ENCODE measurements around the gene TIGD6. TPM values are rescaled to one million over a fixed set of nuclear protein-coding genes. Genes with fewer than 3 reads are reported as not detected.

TIGD6 gene
- total RNA-seq, 1 donor from 2014 or later = 2.7 TPM

DNA sequence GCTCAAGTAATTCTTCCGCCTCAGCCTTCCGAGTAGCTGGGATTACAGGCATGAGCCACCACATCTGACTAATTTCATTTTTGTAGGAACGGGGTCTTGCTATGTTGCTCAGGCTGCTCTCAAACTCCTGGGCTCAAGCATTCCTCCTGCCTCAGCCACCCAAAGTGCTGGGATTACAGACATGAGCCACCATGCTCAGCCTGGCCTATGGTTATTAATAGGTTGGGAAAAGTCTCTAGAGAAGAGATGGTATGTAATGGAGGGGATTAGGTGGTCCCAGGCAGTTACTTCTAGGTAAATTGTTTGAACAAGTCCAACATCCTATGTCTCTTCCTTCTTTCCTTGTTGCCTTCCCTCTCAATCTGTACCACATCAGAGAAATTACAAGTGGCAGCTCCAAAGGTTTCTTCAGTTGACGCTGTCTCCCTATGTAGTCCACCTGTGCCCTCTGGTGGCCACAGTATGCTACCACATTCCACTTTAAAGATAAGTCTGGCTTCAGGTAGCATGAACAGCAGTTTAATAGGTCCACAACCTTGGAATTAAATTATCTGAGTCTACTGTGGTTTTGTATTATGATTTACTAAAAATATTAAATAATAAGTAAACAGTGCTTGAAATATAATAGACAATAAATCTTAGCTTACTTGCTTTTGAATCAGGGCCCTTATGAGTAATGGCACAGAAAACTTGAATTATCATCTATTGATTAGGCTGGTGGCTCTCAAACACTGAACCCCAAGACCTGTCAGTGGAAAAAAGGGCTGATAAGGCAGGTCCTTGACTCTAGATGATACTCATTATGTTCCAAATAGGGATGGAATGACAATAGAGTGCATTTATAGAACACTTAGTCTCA is 9.7 kb downstream of the TIGD6 start:
- no peak for DNase-seq (ENCODE audit: low spot score)
- intact Hi-C loops (cut with DNase I) = loop anchor here (2.0 kb wide), 2 partner anchors 156 to 354 kb away; no protein-coding TSS in a partner anchor

DNA sequence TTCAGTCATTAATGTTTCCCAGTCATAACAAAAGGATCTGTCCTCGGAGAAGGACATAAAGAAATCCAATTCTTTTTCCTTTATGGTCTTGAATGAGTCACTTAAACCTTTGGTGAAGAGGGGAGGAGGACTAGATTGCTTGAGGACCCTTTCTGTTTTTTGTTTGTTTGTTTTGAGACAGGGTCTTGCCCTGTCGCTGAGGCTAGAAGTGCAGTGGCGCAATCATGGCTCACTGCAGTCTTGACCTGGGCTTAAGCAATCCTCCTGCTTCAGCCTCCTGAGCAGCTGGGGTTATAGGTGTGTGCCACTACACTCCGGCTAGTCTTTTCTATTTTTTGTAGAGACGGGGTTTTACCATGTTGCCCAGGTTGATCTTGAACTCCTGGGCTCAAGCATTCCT is 12.3 kb downstream of the TIGD6 start:
- no peak for DNase-seq (ENCODE audit: low spot score)
- intact Hi-C loops (cut with DNase I) = no loop called here

DNA sequence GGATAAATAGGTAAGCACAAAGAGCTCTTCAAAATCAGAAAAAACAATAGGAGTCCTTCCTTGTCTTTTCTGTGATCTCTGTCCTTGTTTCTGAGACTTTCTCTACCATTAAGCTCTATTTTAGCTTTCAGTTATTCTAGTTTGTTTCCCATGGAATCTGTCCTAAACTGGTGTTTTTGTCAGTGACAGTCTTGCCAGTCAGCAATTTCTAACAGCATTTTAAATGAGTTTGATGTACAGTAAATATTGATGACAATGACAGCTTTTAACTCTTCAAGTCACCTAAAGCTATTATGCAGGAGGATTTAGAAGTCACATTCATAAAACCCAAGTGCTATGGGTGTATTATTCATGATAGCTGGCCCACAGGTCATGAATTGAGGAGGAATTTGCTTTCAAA is 17.9 kb downstream of the TIGD6 start:
- intact Hi-C loops (cut with DNase I) = no loop called here
- no peak for DNase-seq (ENCODE audit: low spot score)

DNA sequence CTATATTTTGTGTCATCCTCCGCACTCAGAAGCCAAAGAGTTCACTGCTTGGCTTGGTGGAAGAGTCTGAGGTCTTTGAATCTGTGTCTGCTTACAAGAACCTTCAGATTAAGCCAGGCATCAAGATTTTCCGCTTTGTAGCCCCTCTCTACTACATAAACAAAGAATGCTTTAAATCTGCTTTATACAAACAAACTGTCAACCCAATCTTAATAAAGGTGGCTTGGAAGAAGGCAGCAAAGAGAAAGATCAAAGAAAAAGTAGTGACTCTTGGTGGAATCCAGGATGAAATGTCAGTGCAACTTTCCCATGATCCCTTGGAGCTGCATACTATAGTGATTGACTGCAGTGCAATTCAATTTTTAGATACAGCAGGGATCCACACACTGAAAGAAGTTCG is 19.2 kb downstream of the TIGD6 start:
- no peak for DNase-seq (ENCODE audit: low spot score)
- intact Hi-C loops (cut with DNase I) = no loop called here

DNA sequence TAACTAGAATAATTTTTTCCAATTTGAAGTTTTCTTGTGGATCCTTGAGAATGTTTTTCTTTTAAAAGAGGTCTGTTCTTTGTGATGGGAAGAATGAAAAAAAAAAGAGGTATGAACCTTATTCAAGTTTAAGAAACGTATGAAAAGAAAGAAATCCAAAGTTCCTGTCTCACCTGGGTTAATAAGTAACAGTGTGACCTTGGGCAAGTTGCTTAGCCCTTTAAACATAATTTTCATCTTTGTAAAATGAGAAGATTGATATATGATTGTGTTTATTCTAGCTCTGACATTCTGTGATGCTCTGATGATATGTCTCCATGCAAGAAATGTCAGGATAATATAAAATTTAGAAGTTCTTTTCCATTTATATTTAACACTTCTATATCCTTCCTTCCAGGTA is 20.6 kb downstream of the TIGD6 start:
- DNase-seq (ENCODE audit: low spot score) = no peak
- intact Hi-C loops (cut with DNase I) = no loop called here

DNA sequence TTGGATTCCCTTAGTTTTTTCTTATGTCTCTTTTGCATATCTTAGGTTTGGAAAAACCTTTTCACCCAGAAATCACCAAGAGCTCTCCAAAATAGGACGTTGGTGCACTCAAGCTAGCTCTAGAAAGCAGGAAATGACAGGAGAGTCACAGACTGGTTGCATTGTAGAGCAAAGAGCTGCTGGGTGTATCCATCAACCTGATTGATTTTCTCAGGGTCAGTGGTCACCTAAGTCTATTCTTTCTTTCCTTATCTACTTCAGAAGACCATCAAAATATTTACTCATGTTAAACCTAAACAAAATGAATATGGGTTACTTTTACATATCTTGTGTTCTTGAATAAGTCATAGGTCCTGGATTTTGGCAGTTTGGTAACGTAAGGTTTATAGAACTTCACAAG is 25.0 kb downstream of the TIGD6 start:
- no peak for DNase-seq (ENCODE audit: low spot score)
- intact Hi-C loops (cut with DNase I) = no loop called here

DNA sequence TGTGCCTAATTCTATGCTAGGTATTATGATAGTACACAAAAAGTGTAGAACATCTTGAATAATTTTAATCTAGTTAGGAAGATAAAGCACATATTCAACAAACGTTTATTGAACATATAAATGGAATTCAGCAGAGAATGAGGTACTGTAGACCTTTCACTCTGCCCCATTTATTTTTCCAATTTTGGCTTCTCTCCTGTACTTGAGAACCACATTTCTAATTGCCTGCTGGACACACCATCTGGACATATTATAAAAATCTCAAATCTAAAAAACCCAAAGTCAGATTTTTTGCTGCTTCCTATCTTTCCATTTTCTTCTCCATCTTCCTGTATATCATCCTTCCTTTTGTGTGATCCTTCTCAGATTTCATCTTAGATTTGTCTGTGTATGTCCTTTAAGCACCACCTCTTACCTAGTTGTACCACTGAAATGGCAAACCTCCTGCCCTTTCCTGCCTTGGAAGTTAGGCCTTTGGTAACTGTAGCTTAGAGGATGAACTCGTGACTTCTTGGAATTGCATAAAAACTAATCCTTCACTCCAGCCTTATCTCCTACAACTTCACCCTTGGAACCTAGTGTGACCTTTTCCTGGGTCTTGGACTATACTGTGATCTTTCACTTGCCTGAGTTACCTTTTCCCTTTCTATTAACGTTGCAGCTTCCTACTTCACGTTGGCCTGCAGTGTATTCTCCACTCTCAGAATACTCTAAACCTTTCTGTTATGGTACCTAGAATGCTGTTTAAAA is 31.1 kb downstream of the TIGD6 start:
- intact Hi-C loops (cut with DNase I) = no loop called here
- no peak for DNase-seq (ENCODE audit: low spot score)

DNA sequence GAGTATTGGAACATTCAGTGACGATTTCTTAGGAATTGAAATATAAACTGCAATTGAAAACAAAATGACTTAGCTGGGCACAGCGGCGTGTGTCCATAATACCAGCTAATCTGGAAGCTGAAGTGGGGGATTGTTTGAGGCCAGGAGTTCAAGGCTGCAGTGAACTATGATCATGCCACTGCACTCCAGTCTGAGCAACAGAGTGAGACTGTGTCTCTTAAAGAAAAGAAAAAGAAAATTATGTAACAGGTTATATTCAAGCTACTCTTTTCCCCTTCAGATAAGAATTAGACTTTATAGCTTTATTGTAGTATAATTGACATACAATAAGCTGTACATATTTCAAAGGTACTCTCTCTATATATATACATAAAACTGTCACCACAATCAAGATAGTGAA is 33.5 kb downstream of the TIGD6 start:
- intact Hi-C loops (cut with DNase I) = no loop called here
- DNase-seq (ENCODE audit: low spot score) = no peak

DNA sequence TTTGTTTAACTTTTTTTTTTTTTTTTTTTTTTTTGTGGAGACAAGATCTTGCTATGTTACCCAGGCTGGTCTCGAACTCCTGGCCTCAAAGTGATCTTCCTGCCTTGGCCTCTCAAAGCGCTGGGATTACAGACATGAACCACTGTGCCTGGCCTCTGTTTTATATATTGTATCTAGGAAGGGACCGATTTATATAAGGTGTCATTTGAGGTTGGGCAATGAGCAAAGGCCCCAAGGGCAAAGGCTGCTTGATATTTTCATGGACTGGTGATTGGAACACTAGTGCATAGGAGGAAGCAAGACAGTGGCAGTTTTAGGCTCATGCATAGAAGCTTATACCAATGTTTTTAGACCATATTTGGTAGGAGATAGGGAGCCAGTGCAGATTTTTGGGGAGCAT is 36.7 kb downstream of the TIGD6 start:
- intact Hi-C loops (cut with DNase I) = loop anchor here (5.0 kb wide), 2 partner anchors 126 to 326 kb away; no protein-coding TSS in a partner anchor

DNA sequence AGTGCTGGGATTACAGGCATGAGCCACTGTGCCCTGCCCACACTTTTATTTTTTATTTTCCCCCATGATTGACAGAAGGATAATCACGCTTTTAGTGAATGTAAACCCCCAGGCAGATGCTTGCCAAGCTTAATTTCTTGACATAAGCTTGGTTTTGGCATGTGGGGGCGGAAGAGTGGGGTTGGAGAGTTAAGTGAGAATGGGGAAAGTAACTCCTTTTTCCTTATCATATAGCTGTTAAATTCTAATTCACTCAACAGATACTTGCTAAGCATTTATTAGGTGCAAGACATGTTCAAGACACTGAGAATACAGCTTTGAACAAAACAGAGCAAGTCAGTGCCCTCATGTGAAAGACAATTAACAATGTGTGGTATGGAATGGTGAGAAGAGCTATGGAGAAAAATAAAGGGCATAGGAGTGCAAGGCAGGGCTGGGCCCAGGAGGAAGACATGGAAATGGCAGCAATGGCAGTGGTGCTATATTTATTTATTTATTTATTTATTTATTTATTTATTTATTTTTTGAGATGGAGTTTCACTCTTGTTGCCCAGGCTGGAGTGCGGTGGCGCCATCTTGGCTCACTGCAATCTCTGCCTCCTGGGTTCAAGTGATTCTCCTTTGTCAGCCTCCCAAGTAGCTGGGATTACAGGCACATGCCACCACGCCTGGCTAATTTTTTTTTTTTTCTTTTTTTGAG is 37.7 kb downstream of the TIGD6 start:
- intact Hi-C loops (cut with DNase I) = loop anchor here (5.0 kb wide), 2 partner anchors 125 to 325 kb away; no protein-coding TSS in a partner anchor
- DNase-seq (ENCODE audit: low spot score) = no peak

More for the DNA sequence above, 36.7 kb downstream of the TIGD6 start:
- DNase-seq (ENCODE audit: low spot score) = no peak

DNA sequence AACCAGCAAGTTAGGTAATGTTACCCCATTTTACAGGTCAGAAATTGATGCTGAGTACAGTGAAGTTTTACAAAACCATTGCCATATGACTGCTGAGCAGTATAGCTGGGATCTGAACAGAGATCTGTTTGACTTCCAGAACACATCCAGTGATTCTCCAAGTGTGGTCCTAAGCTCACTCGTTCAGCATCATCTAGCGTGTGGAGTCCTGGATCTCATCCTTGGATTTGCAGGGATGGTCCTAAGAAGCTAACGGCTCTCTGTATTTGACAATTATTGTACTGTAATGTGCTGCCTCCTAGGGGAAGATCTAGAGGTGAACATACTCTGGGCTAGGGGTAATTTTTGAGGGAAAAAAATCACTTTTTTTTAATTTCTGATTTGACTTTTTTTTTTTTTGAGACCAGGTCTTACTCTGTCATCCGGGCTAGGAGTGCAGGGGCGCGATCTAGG is 38.5 kb downstream of the TIGD6 start:
- intact Hi-C loops (cut with DNase I) = loop anchor here (5.0 kb wide), 2 partner anchors 125 to 325 kb away; no protein-coding TSS in a partner anchor
- DNase-seq (ENCODE audit: low spot score) = no peak

DNA sequence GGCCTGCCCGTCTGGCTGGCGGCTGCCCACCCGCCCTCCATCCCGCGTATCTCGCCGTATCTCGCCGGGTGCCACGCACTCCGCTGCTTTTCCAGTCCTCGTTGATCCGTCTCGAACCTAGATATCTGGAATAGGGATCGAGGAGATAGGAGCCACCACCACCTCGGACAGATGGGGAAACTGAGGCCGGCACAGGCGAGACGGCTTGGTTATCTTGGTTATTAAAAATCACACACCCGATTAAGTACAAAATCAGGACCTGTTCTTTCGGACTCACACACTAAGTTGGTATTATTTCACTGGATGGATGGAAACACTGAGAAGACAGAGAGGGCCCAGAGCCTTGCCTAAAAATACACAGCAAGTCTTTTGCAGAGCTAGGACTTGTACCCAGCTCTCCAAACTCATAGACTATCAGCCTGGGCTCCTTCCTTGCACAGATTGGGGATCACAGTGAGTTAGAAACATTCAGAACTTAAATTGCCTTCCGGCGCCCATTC is 39.2 kb downstream of the TIGD6 start:
- DNase-seq (ENCODE audit: low spot score) = no peak
- intact Hi-C loops (cut with DNase I) = loop anchor here (5.0 kb wide), 2 partner anchors 124 to 324 kb away; no protein-coding TSS in a partner anchor

DNA sequence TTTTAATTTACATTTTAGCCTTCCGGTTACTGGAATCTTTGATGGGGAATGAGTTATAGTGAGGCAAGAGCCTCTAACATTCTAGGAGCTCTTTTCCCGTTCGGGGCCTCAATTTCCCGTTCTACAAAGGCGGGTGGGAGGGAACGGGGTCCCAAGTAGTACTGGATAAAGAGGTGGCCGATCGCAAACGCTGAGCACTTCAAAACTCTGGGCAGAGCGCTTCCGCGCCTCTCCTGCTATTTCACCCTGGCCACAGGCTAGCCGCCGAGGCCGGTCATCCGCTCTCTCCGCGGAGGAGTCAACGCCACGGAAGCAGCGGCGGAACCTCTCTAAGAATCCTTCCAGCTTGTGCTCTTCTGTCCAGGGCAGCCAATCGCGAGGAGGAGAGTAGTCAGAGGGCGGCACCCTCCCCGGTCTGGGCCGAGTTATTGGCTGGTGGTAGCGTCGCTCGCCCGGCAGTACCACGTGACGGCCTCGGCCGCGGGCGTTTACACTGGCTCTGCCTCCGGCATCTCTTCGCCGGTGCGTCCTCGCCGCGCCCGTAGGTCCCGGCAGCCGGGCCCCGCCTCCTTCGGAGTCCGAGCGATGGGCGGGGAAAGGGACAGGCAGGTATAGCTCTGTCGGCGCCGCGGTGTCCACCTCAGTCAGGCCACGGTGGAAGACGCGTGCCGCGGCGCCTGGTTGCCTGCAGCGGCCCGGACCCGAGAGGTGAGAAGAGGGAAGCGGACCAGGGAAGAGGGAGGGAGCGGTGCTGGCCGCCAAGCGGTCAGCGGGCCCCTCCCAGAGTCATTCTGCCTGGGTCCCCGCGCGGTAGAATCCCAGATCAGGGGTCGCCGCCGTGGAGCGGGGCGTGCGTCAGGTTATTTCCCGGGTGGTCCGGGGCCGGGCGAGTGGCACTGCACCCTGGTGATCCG is 39.9 kb downstream of the TIGD6 start, which contains the start of gene SLC26A2:
SLC26A2 (plus strand) TSS at position 487 of the 914 bp plus-strand sequence. CDS start 16,895 bp downstream, outside the sequence.
- intact Hi-C loops (cut with DNase I) = loop anchor here (5.0 kb wide), 2 partner anchors 123 to 323 kb away; no protein-coding TSS in a partner anchor

DNA sequence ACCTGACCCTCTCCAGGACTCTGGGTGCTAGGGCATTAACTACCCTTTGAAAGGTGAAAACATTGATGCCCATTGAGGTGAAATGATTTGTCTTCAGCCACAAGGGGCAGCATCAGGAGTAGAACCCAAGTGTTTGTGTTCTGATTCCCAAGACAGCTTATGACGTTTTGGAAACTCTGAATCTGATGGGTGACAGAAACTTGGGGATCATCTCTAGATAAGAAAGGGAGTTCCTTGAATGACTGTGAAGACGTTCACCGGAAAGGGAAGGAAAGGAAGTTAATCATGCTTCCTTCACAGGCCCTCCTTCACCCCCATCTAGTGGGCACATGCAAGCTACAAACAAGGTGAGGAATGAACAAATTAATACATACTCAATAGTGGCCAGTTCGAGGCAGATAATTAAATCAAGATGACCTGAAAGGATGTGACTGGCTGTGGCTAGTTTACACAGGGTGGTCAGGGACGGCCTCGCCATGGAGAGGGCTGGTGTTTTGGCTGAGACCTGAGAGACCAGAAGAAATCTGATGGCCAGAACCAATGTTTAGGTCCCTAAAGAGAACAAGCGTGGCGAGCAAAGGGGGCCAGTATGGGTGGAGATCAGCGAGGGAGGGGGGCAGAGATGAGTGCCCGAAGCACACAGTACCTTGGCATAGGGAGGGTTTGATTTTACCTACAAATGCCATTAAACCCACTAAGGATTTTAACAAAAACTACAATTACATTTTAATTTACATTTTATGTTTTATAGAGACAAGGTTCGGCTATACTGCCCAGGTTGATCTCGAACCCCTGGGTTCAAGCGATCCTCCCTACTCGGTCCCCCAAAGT is 40.8 kb downstream of the TIGD6 start:
- no peak for DNase-seq (ENCODE audit: low spot score)
- intact Hi-C loops (cut with DNase I) = loop anchor here (5.0 kb wide), 2 partner anchors 122 to 322 kb away; no protein-coding TSS in a partner anchor

More for the DNA sequence above, 39.9 kb downstream of the TIGD6 start, which contains the start of gene SLC26A2:
- DNase-seq (ENCODE audit: low spot score) = peak; percentile 99

DNA sequence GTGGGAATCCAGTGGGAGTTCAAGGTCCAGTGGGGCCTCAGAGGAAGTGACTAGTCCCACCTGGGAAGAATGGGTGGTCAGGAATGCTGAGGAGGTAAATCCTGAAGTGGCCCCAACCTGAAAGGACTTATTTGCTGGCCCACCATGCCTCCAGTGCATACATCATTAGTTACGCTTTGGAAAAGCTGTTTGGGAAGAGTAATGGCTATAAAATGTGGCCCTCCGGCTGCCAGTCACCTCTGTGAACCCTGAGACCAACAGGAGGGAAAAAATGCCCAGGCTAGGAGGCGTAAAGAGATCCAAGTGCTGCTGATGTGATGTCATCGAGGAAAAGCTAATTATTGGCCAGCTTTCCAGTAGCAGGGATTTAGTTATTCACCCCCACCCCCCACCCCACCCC is 42.6 kb downstream of the TIGD6 start:
- DNase-seq (ENCODE audit: low spot score) = no peak
- intact Hi-C loops (cut with DNase I) = no loop called here

DNA sequence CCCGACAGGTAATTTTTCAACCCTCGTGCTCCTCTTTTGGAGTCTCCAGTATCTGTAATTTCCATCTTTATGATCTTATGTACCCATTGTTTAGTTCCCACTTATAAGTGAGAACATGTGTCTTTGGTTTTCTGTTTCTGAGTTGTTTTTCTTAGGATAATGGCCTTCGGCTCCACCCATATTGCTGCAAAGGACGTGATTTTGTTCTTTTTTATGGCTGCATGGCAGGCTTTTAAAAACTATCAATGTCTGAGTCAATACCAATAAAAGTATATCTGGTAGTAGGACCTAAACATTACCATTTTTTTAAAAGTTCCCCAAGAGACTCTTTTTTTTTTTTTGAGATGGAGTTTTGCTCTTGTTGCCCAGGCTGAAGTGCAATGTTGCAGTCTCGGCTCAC is 43.8 kb downstream of the TIGD6 start:
- intact Hi-C loops (cut with DNase I) = no loop called here
- no peak for DNase-seq (ENCODE audit: low spot score)

DNA sequence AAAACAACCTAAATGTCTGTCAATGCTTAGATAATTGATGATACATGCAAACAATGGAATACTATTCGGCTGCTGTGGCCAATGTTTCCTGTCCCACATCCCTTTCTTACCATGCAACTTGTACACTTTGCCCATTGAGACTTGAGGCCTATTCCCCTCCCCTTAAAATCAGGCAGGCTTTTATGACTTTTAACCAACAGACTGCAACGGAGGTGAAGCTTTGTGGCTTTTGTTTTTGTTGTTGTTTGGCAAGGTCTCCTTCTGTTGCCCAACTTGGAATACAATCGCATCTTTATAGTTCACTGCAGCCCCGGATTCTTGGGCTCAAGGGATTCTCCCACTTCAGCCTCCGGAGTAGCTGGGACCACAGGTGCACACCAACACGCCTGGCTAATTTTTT is 45.7 kb downstream of the TIGD6 start:
- intact Hi-C loops (cut with DNase I) = no loop called here
- no peak for DNase-seq (ENCODE audit: low spot score)

Data from cardiac septum (tissue), 1 donor.